ENCODE data around the gene FBLN2. TPM values are rescaled to one million over a fixed set of nuclear protein-coding genes. Genes with fewer than 3 reads are reported as not detected.

The FBLN2 gene
- total and polyA plus RNA-seq, 2 of the 13 experiments (the other 11 are each of a cell fraction or from before 2014, with no cell fraction given): not detected

DNA sequence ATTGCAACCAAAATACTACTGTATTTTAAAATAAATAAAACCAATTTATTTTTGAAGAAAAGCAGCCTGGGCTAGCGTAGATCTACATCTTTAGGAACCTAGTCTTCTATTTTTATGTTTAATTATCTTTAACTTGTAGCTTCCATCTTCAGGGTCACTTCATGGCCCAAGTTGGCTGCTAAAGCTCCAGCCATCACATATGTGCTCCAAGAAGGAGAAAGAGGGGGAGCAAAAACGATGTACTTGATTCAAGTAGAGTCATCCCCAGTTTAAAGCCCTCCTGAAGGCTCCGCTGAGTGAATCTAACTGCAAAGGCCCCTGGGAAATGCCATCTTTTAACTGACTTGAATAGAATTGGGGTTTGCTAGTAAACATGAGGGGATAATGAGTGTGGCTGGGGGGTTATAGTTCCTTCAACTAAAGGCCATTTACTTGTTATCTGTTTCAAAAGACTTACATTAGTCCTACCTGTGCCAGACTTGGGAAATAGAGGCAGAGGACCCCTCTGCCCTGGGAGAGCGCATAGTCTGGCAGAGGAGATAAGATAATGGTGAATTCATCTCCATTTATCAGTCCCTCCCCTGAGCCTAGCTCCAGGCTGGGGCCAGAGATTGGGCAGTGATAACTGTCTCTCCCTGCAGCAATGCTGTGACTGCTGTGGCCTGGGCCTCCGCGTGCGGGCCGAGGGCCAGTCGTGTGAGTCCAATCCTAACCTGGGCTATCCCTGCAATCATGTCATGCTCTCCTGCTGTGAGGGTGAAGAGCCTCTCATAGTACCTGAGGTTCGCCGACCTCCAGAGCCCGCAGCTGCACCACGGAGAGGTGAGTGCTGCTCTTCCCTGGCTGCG lies 64.6 kb downstream of the FBLN2 start:
- CTCF ChIA-PET (ENCODE audit: low intra/inter-chr PET ratio, low total read pairs): no interaction called here
- no peak for FAIRE-seq

More for the DNA sequence above, 64.6 kb downstream of the FBLN2 start:
- Histone ChIP-seq H3K79me2 (ENCODE audit: insufficient read depth, low read length) (no peaks in the 10 kb centered on the region), H3K9me3 (ENCODE audit: low read length) (no peaks in the 10 kb centered on the region), H3K4me1 (ENCODE audit: insufficient read depth, low read length) (no peaks in the 10 kb centered on the region), H3K4me2 (ENCODE audit: low read depth, low read length) (no peak overlapping the region), H3K27me3 (ENCODE audit: control insufficient read depth in 1 of 2, insufficient read depth in 2 of 2, low read length in 2 of 2) (peaks cover 6 to 23% of the 10 kb centered on the region in 2 experiments; a peak in 4 of 5 replicates), H2AFZ (ENCODE audit: low read length) (no peak overlapping the region), H3K36me3 (replicated peaks in 1 of 2; ENCODE audit: control insufficient read depth in 1 of 2, insufficient read depth in 2 of 2, low read length in 2 of 2) (no peaks in the 10 kb centered on the region), H3K4me3 (replicated peaks in 1 of 3; ENCODE audit: insufficient read depth in 1 of 3, low read depth in 2 of 3, low read length in 3 of 3) (no peak overlapping the region), H4K20me1 (ENCODE audit: insufficient read depth, low read length) (no peaks in the 10 kb centered on the region), H3K9ac (ENCODE audit: insufficient read depth, low read depth, low read length) (no peak overlapping the region), H3K27ac (ENCODE audit: extremely low read length, insufficient read depth, low read length) (no peak overlapping the region)
- no peak for TF ChIP-seq KLF12 (CRISPR knock-in tag; IDR thresholded peaks at IDR 0.05; ENCODE audit: borderline replicate concordance)
- TF ChIP-seq TRAFD1 (CRISPR knock-in tag; IDR thresholded peaks at IDR 0.05; ENCODE audit: borderline replicate concordance): no peak
- no peak for TF ChIP-seq HNRNPUL1 (IDR thresholded peaks at IDR 0.05; ENCODE audit: low read depth, low read length)
- no peak for TF ChIP-seq SRSF4 (IDR thresholded peaks at IDR 0.05; ENCODE audit: low read depth, low read length, poor library complexity, severe bottlenecking)
- TF ChIP-seq MAF1 (CRISPR knock-in tag; IDR thresholded peaks at IDR 0.05; ENCODE audit: borderline replicate concordance): no peak
- TF ChIP-seq MEF2D (CRISPR knock-in tag; IDR thresholded peaks at IDR 0.05): no peak
- no peak for TF ChIP-seq SAP130 (CRISPR knock-in tag; IDR thresholded peaks at IDR 0.05; ENCODE audit: low read depth)
- TF ChIP-seq ZNF382 (CRISPR knock-in tag; IDR thresholded peaks at IDR 0.05; ENCODE audit: borderline replicate concordance): no peak
- no peak for TF ChIP-seq ZNF747 (CRISPR knock-in tag; IDR thresholded peaks at IDR 0.05; ENCODE audit: borderline replicate concordance)
- TF ChIP-seq GABPA (IDR thresholded peaks at IDR 0.05; ENCODE audit: low read depth, low read length): no peak
- no peak for TF ChIP-seq GABPA (CRISPR knock-in tag; IDR thresholded peaks at IDR 0.05; ENCODE audit: low read depth)
- TF ChIP-seq ZNF773 (CRISPR knock-in tag; IDR thresholded peaks at IDR 0.05; ENCODE audit: borderline replicate concordance): no peak
- TF ChIP-seq FOXO1 (CRISPR knock-in tag; IDR thresholded peaks at IDR 0.05): no peak
- TF ChIP-seq TBX3 (IDR thresholded peaks at IDR 0.05; ENCODE audit: borderline replicate concordance): no peak
- TF ChIP-seq, protein P1, sequence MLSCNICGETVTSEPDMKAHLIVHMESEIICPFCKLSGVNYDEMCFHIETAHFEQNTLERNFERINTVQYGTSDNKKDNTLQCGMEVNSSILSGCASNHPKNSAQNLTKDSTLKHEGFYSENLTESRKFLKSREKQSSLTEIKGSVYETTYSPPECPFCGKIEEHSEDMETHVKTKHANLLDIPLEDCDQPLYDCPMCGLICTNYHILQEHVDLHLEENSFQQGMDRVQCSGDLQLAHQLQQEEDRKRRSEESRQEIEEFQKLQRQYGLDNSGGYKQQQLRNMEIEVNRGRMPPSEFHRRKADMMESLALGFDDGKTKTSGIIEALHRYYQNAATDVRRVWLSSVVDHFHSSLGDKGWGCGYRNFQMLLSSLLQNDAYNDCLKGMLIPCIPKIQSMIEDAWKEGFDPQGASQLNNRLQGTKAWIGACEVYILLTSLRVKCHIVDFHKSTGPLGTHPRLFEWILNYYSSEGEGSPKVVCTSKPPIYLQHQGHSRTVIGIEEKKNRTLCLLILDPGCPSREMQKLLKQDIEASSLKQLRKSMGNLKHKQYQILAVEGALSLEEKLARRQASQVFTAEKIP (CRISPR knock-in tag; IDR thresholded peaks at IDR 0.05; ENCODE audit: borderline replicate concordance): no peak
- TF ChIP-seq CBX2 (IDR thresholded peaks at IDR 0.05; ENCODE audit: low read depth, low read length): no peak
- no peak for TF ChIP-seq CBX2 (CRISPR knock-in tag; IDR thresholded peaks at IDR 0.05; ENCODE audit: low read depth)
- TF ChIP-seq SP5 (CRISPR knock-in tag; IDR thresholded peaks at IDR 0.05; ENCODE audit: borderline replicate concordance, low read depth): no peak
- TF ChIP-seq PCBP2 (optimal IDR thresholded peaks at IDR 0.05; ENCODE audit: low read depth, low read length, poor library complexity, severe bottlenecking): no peak
- BruUV-seq (replicated peaks): no TSS peak
- ATAC-seq (no peak), DNase-seq (ENCODE audit: low spot score) (no peak)
- in situ Hi-C loops (cut with HindIII; ENCODE audit: extremely low pct_ligation_motif_present, low pct_unique_long_range_greater_than_20kb) (no loop called here), intact Hi-C loops (cut with micrococcal nuclease; ENCODE audit: unreplicated experiment) (no loop called here)
- POLR2A ChIA-PET: no interaction called here
- 25% methylated on average over 4 of the region's 14 CpGs for WGBS (ENCODE audit: low lambda C conversion rate)

All from HepG2 (cell line).